ENCODE measurements around the gene PAPPA2.

DNA sequence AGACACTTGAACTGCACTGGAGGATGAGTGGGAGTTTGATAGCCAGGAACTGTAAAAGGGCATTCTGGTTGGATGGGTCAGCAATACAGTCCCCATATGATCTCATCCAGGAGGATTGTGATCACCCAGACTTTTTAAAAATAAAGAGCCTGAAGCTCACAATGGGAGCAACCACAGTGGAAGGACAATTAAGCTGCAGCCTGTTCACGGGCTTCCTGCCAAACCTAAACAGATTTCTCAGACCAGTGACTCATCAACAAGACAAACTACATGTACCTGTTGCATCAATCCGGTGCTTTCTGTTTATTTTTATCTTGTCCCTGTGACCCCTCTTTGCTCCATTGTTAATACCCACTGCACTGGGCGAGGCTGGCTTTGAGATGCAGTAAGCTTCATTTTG lies 52.3 kb downstream of the PAPPA2 start:
- TF ChIP-seq, protein P1, sequence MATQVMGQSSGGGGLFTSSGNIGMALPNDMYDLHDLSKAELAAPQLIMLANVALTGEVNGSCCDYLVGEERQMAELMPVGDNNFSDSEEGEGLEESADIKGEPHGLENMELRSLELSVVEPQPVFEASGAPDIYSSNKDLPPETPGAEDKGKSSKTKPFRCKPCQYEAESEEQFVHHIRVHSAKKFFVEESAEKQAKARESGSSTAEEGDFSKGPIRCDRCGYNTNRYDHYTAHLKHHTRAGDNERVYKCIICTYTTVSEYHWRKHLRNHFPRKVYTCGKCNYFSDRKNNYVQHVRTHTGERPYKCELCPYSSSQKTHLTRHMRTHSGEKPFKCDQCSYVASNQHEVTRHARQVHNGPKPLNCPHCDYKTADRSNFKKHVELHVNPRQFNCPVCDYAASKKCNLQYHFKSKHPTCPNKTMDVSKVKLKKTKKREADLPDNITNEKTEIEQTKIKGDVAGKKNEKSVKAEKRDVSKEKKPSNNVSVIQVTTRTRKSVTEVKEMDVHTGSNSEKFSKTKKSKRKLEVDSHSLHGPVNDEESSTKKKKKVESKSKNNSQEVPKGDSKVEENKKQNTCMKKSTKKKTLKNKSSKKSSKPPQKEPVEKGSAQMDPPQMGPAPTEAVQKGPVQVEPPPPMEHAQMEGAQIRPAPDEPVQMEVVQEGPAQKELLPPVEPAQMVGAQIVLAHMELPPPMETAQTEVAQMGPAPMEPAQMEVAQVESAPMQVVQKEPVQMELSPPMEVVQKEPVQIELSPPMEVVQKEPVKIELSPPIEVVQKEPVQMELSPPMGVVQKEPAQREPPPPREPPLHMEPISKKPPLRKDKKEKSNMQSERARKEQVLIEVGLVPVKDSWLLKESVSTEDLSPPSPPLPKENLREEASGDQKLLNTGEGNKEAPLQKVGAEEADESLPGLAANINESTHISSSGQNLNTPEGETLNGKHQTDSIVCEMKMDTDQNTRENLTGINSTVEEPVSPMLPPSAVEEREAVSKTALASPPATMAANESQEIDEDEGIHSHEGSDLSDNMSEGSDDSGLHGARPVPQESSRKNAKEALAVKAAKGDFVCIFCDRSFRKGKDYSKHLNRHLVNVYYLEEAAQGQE (IDR thresholded peaks at IDR 0.05; ENCODE audit: low read depth) = no peak
- TF ChIP-seq CEBPB (IDR thresholded peaks at IDR 0.05) (no peak), CREB1 (IDR thresholded peaks at IDR 0.05; ENCODE audit: low read depth) (no peak), TCF12 (IDR thresholded peaks at IDR 0.05; ENCODE audit: low read depth) (no peak), YY1 (IDR thresholded peaks at IDR 0.05; ENCODE audit: low read depth) (no peak), ZBTB7A (IDR thresholded peaks at IDR 0.05; ENCODE audit: low read depth) (no peak), EGR1 (IDR thresholded peaks at IDR 0.05) (no peak), TAF1 (IDR thresholded peaks at IDR 0.05; ENCODE audit: low read depth) (no peak), RAD21 (IDR thresholded peaks at IDR 0.05; ENCODE audit: low read depth) (no peak), EP300 (IDR thresholded peaks at IDR 0.05; ENCODE audit: borderline replicate concordance) (no peak), NFIC (IDR thresholded peaks at IDR 0.05) (no peak)
- TF ChIP-seq, protein P2, sequence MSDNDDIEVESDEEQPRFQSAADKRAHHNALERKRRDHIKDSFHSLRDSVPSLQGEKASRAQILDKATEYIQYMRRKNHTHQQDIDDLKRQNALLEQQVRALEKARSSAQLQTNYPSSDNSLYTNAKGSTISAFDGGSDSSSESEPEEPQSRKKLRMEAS (IDR thresholded peaks at IDR 0.05) = no peak
- TF ChIP-seq, protein P3, sequence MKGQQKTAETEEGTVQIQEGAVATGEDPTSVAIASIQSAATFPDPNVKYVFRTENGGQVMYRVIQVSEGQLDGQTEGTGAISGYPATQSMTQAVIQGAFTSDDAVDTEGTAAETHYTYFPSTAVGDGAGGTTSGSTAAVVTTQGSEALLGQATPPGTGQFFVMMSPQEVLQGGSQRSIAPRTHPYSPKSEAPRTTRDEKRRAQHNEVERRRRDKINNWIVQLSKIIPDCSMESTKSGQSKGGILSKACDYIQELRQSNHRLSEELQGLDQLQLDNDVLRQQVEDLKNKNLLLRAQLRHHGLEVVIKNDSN (IDR thresholded peaks at IDR 0.05) = no peak

Data from Ishikawa (cell line).